HepG2 (cell line): ENCODE results near the gene SPCS1. TPM values are rescaled to one million over a fixed set of nuclear protein-coding genes. Genes with fewer than 3 reads are reported as not detected.

Experiments used
- BCL6 ChIP-seq: IDR thresholded peaks from 2 replicates; pipeline ENCODE4 v1.6.1; 2016; ENCODE audit warnings: missing genetic modification reagents, missing compliant biosample characterization
- CEBPG ChIP-seq: IDR thresholded peaks from 2 replicates; pipeline ENCODE4 v1.6.1; 2016
- HDAC1 ChIP-seq: sonication (generic); formaldehyde crosslinking; IDR thresholded peaks from 2 replicates; pipeline ENCODE4 v1.5.1; 2020; ENCODE audit warnings: mild to moderate bottlenecking, missing genetic modification reagents
- HNRNPLL ChIP-seq: fragments of 200-400 bp; formaldehyde crosslinking; IDR thresholded peaks from 2 replicates; pipeline ENCODE4 v1.6.1; 2017; ENCODE audit warnings: mild to moderate bottlenecking, low read depth, low read length; ENCODE audit not compliant: poor library complexity, severe bottlenecking
- JARID2 ChIP-seq: sonication (generic); formaldehyde crosslinking; IDR thresholded peaks from 2 replicates; pipeline ENCODE4 v1.8.1; 2023; ENCODE audit warnings: missing genetic modification reagents, inconsistent platforms; ENCODE audit not compliant: insufficient replicate concordance
- JDP2 ChIP-seq: sonication (generic); formaldehyde crosslinking; IDR thresholded peaks from 2 replicates; pipeline ENCODE4 v1.8.1; 2022; ENCODE audit warnings: missing genetic modification reagents, borderline replicate concordance
- MIER3 ChIP-seq: IDR thresholded peaks from 2 replicates; pipeline ENCODE4 v1.6.1; 2016; ENCODE audit warnings: missing compliant biosample characterization, borderline replicate concordance
- NFRKB ChIP-seq: fragments of 450-650 bp; IDR thresholded peaks from 2 replicates; pipeline ENCODE4 v1.6.1; 2017
- TBX3 ChIP-seq: fragments of 450-650 bp; IDR thresholded peaks from 2 replicates; pipeline ENCODE4 v1.6.1; 2017; ENCODE audit warnings: antibody characterized with exemption, mild to moderate bottlenecking, inconsistent platforms, borderline replicate concordance
- TGIF2 ChIP-seq: IDR thresholded peaks from 2 replicates; pipeline ENCODE4 v1.6.1; 2016; ENCODE audit warnings: control low read depth, missing compliant biosample characterization
- U2AF1 ChIP-seq: fragments of 200-400 bp; formaldehyde crosslinking; optimal IDR thresholded peaks from 2 replicates; pipeline ENCODE3; 2017; ENCODE audit warnings: mild to moderate bottlenecking, low read depth, low read length
- ZBTB7B ChIP-seq: sonication (generic); formaldehyde crosslinking; IDR thresholded peaks from 2 replicates; pipeline ENCODE4 v1.4.0; 2020; ENCODE audit warnings: missing genetic modification reagents
- ZEB1 ChIP-seq: IDR thresholded peaks from 2 replicates; pipeline ENCODE4 v1.6.1; 2012; ENCODE audit warnings: mild to moderate bottlenecking, low read depth, inconsistent platforms; ENCODE audit not compliant: insufficient replicate concordance
- ZKSCAN5 ChIP-seq: sonication (generic); formaldehyde crosslinking; IDR thresholded peaks from 2 replicates; pipeline ENCODE4 v1.5.1; 2020; ENCODE audit warnings: mild to moderate bottlenecking, missing genetic modification reagents
- ZNF17 ChIP-seq: sonication (generic); formaldehyde crosslinking; IDR thresholded peaks from 2 replicates; pipeline ENCODE4 v1.5.0; 2020; ENCODE audit warnings: mild to moderate bottlenecking, missing genetic modification reagents
- ZNF253 ChIP-seq: sonication (generic); formaldehyde crosslinking; IDR thresholded peaks from 2 replicates; pipeline ENCODE4 v1.8.0; 2022; ENCODE audit warnings: mild to moderate bottlenecking, missing genetic modification reagents, borderline replicate concordance
- ZNF563 ChIP-seq: sonication (generic); formaldehyde crosslinking; IDR thresholded peaks from 2 replicates; pipeline ENCODE4 v1.8.0; 2022; ENCODE audit warnings: mild to moderate bottlenecking, moderate library complexity, missing genetic modification reagents
- ZNF577 ChIP-seq: sonication (generic); formaldehyde crosslinking; IDR thresholded peaks from 2 replicates; pipeline ENCODE4 v1.4.0; 2020; ENCODE audit warnings: mild to moderate bottlenecking, low read depth, missing genetic modification reagents, borderline replicate concordance
- polyA plus RNA-seq, 8 experiments: library from polyadenylated mRNA; depleted of rRNA in 3 of 8; stranded (reverse) in 7 of 8; unstranded in 1 of 8; fragments of >200 nt; fragmentation: Illumina TruSeq in 4 of 8; extraction: Trizol in 4 of 8; gene quantifications; 2 replicates each; pipeline versions ENCODE4 v1.2.1 to v1.2.3, GENCODE V29; 2011 to 2016; ENCODE audit warnings: low read depth in 4 of 8, missing spikeins in 1 of 8, mixed read lengths in 1 of 8; ENCODE audit not compliant: insufficient read depth in 1 of 8
- total RNA-seq, 5 experiments: library from RNA; depleted of rRNA; stranded (reverse); fragments of >200 nt; fragmentation: Illumina TruSeq; extraction: Trizol; gene quantifications; 2 replicates each; pipeline ENCODE4 v1.2.3, GENCODE V29; 2016; ENCODE audit warnings: low read depth in 1 of 5
- TF ChIP-seq, protein P1 (sequence below): sonication (generic); formaldehyde crosslinking; IDR thresholded peaks from 2 replicates; pipeline ENCODE4 v1.4.0; 2020; ENCODE audit warnings: mild to moderate bottlenecking, missing genetic modification reagents
- TF ChIP-seq, protein P2 (sequence below): sonication (generic); formaldehyde crosslinking; IDR thresholded peaks from 2 replicates; pipeline ENCODE4 v1.4.0; 2020; ENCODE audit warnings: mild to moderate bottlenecking, missing genetic modification reagents

SPCS1 gene
- total and polyA plus RNA-seq, 2 of the 13 experiments (the other 11 are each of a cell fraction or from before 2014, with no cell fraction given): 84.6 to 120 TPM

DNA sequence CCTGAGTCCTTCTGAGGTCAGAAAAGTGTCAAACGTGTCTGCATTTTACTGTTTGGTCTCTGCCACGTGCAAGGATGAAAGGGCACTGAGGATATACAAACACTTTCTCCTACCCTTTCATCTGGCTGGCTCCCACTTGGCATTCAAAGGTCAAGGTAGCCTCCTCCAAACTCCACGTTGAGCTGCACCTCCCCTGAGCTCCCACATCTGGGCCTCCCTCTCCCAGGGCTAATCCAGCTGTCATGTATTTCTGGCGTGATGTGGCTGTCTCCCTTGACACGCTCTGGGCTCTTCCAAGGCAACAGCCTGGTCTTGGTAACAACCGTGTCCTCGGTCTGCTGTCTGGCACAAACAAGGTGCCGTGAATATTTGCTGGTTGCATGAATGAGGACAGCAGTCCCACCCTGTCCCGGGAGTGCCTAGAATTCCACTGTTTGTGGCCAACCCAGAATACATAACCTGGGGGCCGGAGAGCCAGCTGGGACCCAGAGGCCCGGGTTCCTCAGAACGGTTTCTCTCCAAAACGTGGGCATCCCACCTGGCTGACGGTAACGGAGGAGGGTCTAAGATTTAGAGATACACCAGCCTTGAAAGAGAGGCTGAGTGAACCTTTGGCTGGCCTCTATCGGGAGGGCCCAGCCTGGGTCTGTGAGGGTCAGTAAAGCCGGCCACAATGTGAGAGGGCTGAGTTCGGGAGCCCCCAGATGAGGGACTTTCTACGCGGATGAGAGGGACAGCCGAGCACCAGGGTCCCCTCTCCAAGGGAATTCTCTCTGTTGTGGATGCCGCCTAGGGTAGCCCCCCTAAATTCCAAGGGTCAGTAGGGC is 1.1 kb upstream of the SPCS1 start (continued):
- TF ChIP-seq JDP2: no peak
- TF ChIP-seq HDAC1 (CRISPR knock-in tag): peak; percentile 84
- TF ChIP-seq U2AF1: no peak
- no peak for TF ChIP-seq JARID2 (CRISPR knock-in tag)
- no peak for TF ChIP-seq ZNF563 (CRISPR knock-in tag)
- TF ChIP-seq HNRNPLL: no peak
- TF ChIP-seq, protein P1, sequence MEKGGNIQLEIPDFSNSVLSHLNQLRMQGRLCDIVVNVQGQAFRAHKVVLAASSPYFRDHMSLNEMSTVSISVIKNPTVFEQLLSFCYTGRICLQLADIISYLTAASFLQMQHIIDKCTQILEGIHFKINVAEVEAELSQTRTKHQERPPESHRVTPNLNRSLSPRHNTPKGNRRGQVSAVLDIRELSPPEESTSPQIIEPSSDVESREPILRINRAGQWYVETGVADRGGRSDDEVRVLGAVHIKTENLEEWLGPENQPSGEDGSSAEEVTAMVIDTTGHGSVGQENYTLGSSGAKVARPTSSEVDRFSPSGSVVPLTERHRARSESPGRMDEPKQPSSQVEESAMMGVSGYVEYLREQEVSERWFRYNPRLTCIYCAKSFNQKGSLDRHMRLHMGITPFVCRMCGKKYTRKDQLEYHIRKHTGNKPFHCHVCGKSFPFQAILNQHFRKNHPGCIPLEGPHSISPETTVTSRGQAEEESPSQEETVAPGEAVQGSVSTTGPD: 0 out of 2 replicates have a peak, but pooled peaks have one; percentile 29
- TF ChIP-seq ZBTB7B: no peak; the same call in 1 of the 2 replicates
- no peak for TF ChIP-seq NFRKB
- TF ChIP-seq TGIF2 (CRISPR knock-in tag): peak; percentile 98
- no peak for TF ChIP-seq ZNF253
- no peak for TF ChIP-seq ZNF577 (CRISPR knock-in tag)
- TF ChIP-seq CEBPG (CRISPR knock-in tag): peak; percentile 28
- TF ChIP-seq, protein P2, sequence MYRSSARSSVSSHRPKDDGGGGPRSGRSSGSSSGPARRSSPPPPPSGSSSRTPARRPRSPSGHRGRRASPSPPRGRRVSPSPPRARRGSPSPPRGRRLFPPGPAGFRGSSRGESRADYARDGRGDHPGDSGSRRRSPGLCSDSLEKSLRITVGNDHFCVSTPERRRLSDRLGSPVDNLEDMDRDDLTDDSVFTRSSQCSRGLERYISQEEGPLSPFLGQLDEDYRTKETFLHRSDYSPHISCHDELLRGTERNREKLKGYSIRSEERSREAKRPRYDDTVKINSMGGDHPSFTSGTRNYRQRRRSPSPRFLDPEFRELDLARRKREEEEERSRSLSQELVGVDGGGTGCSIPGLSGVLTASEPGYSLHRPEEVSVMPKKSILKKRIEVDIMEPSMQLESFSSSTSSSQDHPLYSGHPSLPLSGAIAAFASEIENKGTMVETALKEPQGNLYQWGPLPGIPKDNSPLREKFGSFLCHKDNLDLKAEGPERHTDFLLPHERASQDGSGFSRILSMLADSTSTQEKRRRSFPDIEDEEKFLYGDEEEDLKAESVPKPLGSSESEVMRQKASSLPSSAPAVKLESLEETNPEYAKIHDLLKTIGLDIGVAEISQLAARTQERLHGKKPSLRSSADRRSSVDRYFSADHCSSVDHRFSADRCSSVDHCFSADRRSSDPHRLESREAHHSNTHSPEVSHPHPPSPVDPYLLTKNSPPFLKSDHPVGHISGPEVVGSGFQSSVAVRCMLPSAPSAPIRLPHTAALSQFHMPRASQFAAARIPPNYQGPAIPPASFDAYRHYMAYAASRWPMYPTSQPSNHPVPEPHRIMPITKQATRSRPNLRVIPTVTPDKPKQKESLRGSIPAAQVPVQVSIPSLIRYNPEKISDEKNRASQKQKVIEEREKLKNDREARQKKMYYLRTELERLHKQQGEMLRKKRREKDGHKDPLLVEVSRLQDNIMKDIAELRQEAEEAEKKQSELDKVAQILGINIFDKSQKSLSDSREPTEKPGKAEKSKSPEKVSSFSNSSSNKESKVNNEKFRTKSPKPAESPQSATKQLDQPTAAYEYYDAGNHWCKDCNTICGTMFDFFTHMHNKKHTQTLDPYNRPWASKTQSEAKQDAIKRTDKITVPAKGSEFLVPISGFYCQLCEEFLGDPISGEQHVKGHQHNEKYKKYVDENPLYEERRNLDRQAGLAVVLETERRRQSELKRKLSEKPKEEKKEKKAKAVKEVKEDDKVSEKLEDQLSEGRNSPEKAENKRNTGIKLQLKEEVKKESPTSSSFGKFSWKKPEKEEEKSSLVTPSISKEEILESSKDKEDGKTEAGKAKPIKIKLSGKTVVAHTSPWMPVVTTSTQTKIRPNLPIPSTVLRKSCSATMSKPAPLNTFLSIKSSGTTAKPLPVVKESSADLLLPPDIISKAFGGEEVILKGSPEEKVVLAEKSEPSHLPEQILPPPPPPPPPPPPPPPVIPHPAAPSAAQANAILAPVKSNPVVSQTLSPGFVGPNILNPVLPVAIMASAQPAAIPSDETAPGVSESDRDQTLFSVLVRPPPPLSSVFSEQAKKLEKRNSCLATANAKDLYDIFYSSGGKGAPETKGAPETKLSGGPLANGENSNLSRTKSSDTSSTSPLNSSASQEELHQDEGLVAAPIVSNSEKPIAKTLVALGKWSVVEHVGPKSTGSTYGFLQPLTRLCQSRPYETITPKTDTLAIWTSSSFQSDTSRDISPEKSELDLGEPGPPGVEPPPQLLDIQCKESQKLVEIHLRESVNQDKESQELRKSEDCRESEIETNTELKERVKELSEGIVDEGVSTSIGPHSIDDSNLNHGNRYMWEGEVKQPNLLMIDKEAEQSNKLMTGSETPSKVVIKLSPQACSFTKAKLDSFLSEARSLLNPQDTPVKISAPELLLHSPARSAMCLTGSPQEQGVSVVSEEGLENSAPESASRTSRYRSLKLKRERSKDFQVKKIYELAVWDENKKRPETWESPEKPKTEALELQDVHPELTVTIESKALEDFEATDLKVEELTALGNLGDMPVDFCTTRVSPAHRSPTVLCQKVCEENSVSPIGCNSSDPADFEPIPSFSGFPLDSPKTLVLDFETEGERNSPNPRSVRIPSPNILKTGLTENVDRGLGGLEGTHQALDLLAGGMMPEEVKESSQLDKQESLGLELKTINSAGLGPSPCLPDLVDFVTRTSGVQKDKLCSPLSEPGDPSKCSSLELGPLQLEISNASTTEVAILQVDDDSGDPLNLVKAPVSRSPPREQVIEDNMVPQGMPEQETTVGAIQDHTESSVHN (CRISPR knock-in tag): 0 out of 2 replicates have a peak, but pooled peaks have one; percentile 27
- TF ChIP-seq ZEB1: no peak
- TF ChIP-seq MIER3 (CRISPR knock-in tag): peak; percentile 86
- peak; percentile 96 for TF ChIP-seq TBX3
- no peak for TF ChIP-seq ZNF17
- TF ChIP-seq ZKSCAN5: no peak
- TF ChIP-seq BCL6 (CRISPR knock-in tag): peak; percentile 83
